DND-41 (cell line): ENCODE results near the gene ADM5.

Source experiments
- ATAC-seq: fragments of 200-7000 bp; cut with Tn5 transposase; 3 replicates; pipeline ENCODE4 v1.9.1; 2021; ENCODE audit warnings: low read depth; ENCODE audit not compliant: insufficient read depth
- DNase-seq: peaks from one replicate; pipeline ENCODE4 v3.0.0-alpha.2; 2020
- H2AFZ ChIP-seq: 2 replicates; pipeline ENCODE4 v1.6.0; 2012; ENCODE audit warnings: low read depth, low read length
- H3K27ac ChIP-seq: 2 replicates; pipeline ENCODE4 v1.5.1; 2012; ENCODE audit warnings: low read length, inconsistent platforms
- H3K27me3 ChIP-seq: fragments of 200-600 bp; sonication (generic); 2 replicates; pipeline ENCODE4 v1.6.0; 2012; ENCODE audit warnings: low read length, mild to moderate bottlenecking, inconsistent platforms; ENCODE audit not compliant: insufficient read depth, poor library complexity
- H3K36me3 ChIP-seq: 2 replicates; pipeline ENCODE4 v1.5.1; 2012; ENCODE audit warnings: low read length, inconsistent platforms; ENCODE audit not compliant: insufficient read depth
- H3K4me1 ChIP-seq: 2 replicates; pipeline ENCODE4 v1.5.1; 2012; ENCODE audit warnings: mild to moderate bottlenecking, low read length; ENCODE audit not compliant: insufficient read depth
- H3K4me2 ChIP-seq: 2 replicates; pipeline ENCODE4 v1.6.0; 2012; ENCODE audit warnings: mild to moderate bottlenecking, moderate library complexity, low read length, inconsistent platforms; ENCODE audit not compliant: insufficient read depth
- H3K4me3 ChIP-seq, 2 experiments: fragments of 200-600 bp in 1 of 2; shearing (Covaris generic) in 1 of 2; 2 replicates each; pipeline ENCODE4 v1.5.1; 2012 to 2016; ENCODE audit warnings: inconsistent platforms in 2 of 2, low read length in 2 of 2, mild to moderate bottlenecking in 2 of 2, low read depth in 1 of 2, moderate library complexity in 1 of 2
- H3K79me2 ChIP-seq: 2 replicates; pipeline ENCODE4 v1.6.0; 2012; ENCODE audit warnings: low read length, inconsistent platforms; ENCODE audit not compliant: insufficient read depth
- H3K9ac ChIP-seq: 2 replicates; pipeline ENCODE4 v1.6.0; 2012; ENCODE audit warnings: low read depth, mild to moderate bottlenecking, inconsistent platforms, low read length, moderate library complexity
- H3K9me3 ChIP-seq: 2 replicates; pipeline ENCODE4 v1.5.1; 2012; ENCODE audit warnings: low read length, moderate library complexity, mild to moderate bottlenecking, inconsistent platforms; ENCODE audit not compliant: insufficient read depth, severe bottlenecking
- H4K20me1 ChIP-seq: 2 replicates; pipeline ENCODE4 v1.6.0; 2012; ENCODE audit warnings: low read length; ENCODE audit not compliant: insufficient read depth
- EZH2 ChIP-seq: IDR thresholded peaks from 3 replicates; pipeline ENCODE4 v1.6.1; 2012; ENCODE audit warnings: borderline replicate concordance, low read depth, mild to moderate bottlenecking, moderate library complexity, low read length, inconsistent platforms; ENCODE audit not compliant: severe bottlenecking
- TF ChIP-seq, protein P1 (sequence below): IDR thresholded peaks from 2 replicates; pipeline ENCODE4 v1.5.1; 2012; ENCODE audit warnings: borderline replicate concordance, low read length, moderate library complexity, mild to moderate bottlenecking; ENCODE audit not compliant: poor library complexity, severe bottlenecking; ENCODE audit errors: extremely low read depth

ADM5 gene

DNA sequence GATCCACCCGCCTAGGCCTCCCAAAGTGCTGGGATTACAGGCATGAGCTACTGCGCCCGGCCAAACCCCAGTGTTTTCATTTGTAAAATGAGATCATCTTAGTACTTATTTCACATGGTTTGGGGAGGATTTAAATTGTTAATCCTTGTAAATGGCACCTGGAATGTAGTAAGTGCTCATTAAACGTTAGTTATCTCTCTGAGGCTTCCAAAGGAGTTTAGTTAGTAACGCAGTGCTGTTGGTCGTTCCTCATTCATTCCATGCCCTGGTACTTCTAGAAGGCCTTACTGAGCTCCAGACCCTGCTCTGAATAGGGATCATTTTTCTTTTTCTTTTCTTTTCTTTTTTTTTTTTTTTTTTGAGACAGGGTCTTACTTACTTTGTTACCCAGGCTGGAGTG, 6.7 kb downstream of the ADM5 start:
- Histone ChIP-seq H3K36me3 (no peaks in the 10 kb centered on the region), H3K79me2 (no peaks in the 10 kb centered on the region), H3K4me1 (no peaks in the 10 kb centered on the region), H3K4me3 (no peak overlapping the region), H3K27ac (no peak overlapping the region), H2AFZ (no peak overlapping the region), H3K27me3 (no peaks in the 10 kb centered on the region), H3K4me2 (no peak overlapping the region), H3K9ac (no peak overlapping the region), H4K20me1 (no peaks in the 10 kb centered on the region), H3K9me3 (no peaks in the 10 kb centered on the region)
- no peak for ATAC-seq
- no peak for DNase-seq
- no peak for TF ChIP-seq EZH2
- TF ChIP-seq, protein P1, sequence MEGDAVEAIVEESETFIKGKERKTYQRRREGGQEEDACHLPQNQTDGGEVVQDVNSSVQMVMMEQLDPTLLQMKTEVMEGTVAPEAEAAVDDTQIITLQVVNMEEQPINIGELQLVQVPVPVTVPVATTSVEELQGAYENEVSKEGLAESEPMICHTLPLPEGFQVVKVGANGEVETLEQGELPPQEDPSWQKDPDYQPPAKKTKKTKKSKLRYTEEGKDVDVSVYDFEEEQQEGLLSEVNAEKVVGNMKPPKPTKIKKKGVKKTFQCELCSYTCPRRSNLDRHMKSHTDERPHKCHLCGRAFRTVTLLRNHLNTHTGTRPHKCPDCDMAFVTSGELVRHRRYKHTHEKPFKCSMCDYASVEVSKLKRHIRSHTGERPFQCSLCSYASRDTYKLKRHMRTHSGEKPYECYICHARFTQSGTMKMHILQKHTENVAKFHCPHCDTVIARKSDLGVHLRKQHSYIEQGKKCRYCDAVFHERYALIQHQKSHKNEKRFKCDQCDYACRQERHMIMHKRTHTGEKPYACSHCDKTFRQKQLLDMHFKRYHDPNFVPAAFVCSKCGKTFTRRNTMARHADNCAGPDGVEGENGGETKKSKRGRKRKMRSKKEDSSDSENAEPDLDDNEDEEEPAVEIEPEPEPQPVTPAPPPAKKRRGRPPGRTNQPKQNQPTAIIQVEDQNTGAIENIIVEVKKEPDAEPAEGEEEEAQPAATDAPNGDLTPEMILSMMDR: no peak

DNA sequence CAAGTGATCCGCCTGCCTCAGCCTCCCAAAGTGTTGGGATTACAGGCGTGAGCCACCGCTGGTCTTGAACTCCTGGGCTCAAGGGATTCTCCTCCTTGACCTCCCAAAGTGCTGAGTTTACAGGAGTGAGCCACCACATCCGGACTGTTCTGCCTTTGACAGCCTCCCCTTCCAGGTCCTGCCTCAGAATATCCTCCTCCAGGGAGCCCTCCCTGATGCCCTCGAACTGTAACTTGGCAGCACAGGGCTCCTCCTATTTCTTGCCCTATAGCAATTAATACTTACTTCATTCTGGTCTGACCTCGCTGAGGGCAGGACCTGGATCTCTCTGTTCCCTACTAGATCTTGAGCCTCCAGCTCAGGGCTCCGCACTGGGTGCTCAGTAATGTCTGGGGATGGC, 7.5 kb downstream of the ADM5 start:
- Histone ChIP-seq H3K27me3 (no peaks in the 10 kb centered on the region), H3K4me1 (no peaks in the 10 kb centered on the region), H3K27ac (no peak overlapping the region), H3K79me2 (no peaks in the 10 kb centered on the region), H3K4me2 (no peak overlapping the region), H3K9ac (no peak overlapping the region), H3K36me3 (no peaks in the 10 kb centered on the region), H3K9me3 (no peaks in the 10 kb centered on the region), H2AFZ (no peak overlapping the region), H3K4me3 (no peak overlapping the region), H4K20me1 (no peaks in the 10 kb centered on the region)
- no peak for TF ChIP-seq EZH2
- TF ChIP-seq, protein P1: no peak
- no peak for ATAC-seq
- no peak for DNase-seq

DNA sequence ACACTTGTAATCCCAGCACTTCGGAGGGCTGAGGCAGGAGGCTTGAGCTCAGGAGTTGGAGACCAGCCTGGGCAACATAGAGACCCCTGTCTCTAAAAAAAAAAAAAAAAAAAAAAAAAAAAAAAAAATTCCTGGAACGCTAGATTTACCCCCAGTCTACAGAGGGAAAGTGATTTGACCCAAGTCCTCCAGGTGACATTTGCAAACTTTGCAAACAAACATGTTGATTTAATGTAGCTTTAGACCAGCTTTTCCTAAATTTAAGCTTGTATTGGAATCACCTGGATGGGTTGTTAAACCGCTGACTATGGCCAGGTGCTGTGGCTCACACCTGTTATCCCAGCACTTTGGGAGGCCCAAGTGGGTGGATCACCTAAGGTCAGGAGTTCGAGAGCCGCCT, 10.0 kb downstream of the ADM5 start:
- ATAC-seq (no peak), DNase-seq (no peak)
- Histone ChIP-seq H3K4me2 (no peak overlapping the region), H4K20me1 (no peaks in the 10 kb centered on the region), H3K79me2 (no peaks in the 10 kb centered on the region), H3K9me3 (no peaks in the 10 kb centered on the region), H3K27me3 (no peaks in the 10 kb centered on the region), H3K4me1 (no peaks in the 10 kb centered on the region), H3K9ac (no peak overlapping the region), H3K4me3 (no peak overlapping the region), H2AFZ (no peak overlapping the region), H3K36me3 (no peaks in the 10 kb centered on the region), H3K27ac (no peak overlapping the region)
- TF ChIP-seq EZH2: no peak
- TF ChIP-seq, protein P1: no peak

DNA sequence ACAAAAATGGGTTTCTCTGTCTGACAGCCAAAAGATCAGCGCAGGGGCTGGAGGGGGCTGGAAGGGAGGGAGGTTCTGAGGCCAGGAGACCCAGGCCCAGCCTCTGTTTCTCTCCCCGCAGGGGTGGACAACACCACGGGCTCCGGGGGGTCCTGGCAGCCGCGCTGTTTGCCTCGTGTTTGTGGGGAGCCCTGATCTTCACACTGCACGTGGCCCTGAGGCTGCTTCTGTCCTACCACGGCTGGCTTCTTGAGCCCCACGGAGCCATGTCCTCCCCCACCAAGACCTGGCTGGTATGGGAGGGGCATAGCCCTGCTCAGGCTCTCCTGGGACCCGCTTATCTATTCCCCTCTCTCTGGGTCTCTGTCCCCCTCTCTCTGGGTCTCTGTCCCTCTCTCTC, 11.2 kb downstream of the ADM5 start:
- H3K9me3 ChIP-seq: no peaks in the 10 kb centered on the region
- no peak overlapping the region for H2AFZ ChIP-seq
- no peak for TF ChIP-seq EZH2
- TF ChIP-seq, protein P1: no peak
- no peak overlapping the region for H3K4me2 ChIP-seq
- H3K4me3 ChIP-seq: no peak overlapping the region
- 0 out of 3 replicates have a peak, but pooled peaks have one; percentile 14 for ATAC-seq
- H3K9ac ChIP-seq: no peak overlapping the region
- H4K20me1 ChIP-seq: no peaks in the 10 kb centered on the region
- DNase-seq: no peak
- H3K36me3 ChIP-seq: no peaks in the 10 kb centered on the region
- H3K4me1 ChIP-seq: no peaks in the 10 kb centered on the region
- no peak overlapping the region for H3K27ac ChIP-seq
- no peaks in the 10 kb centered on the region for H3K79me2 ChIP-seq
- no peaks in the 10 kb centered on the region for H3K27me3 ChIP-seq
